ENCODE measurements around the gene MAP1B. TPM values are rescaled to one million over a fixed set of nuclear protein-coding genes. Genes with fewer than 3 reads are reported as not detected.

The MAP1B gene
- total and polyA plus RNA-seq, 9 of the 15 experiments (the other 6 are each of a cell fraction or from before 2014, with no cell fraction given) = 5.2 to 66.1 (median 17.3) TPM

- TF ChIP-seq ARHGAP35 (IDR thresholded peaks at IDR 0.05; ENCODE audit: partially characterized antibody) = no peak
- TF ChIP-seq PKNOX1 (IDR thresholded peaks at IDR 0.05) = 0 out of 2 replicates have a peak, but pooled peaks have one; percentile 11
- TF ChIP-seq NCOA1 (IDR thresholded peaks at IDR 0.05; ENCODE audit: low read depth) = no peak
- TF ChIP-seq FOXJ2 (tag; IDR thresholded peaks at IDR 0.05) = no peak
- TF ChIP-seq ZNF740 (CRISPR knock-in tag; IDR thresholded peaks at IDR 0.05) = no peak
- no peak for TF ChIP-seq ZNF740 (tag; IDR thresholded peaks at IDR 0.05)
- TF ChIP-seq, protein P1, sequence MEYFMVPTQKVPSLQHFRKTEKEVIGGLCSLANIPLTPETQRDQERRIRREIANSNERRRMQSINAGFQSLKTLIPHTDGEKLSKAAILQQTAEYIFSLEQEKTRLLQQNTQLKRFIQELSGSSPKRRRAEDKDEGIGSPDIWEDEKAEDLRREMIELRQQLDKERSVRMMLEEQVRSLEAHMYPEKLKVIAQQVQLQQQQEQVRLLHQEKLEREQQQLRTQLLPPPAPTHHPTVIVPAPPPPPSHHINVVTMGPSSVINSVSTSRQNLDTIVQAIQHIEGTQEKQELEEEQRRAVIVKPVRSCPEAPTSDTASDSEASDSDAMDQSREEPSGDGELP (CRISPR knock-in tag; IDR thresholded peaks at IDR 0.05; ENCODE audit: borderline replicate concordance) = no peak
- TF ChIP-seq CBX8 (IDR thresholded peaks at IDR 0.05; ENCODE audit: borderline replicate concordance, extremely low read depth, low read depth, low read length, poor library complexity, severe bottlenecking) = no peak
- TF ChIP-seq THRAP3 (IDR thresholded peaks at IDR 0.05; ENCODE audit: borderline replicate concordance) = no peak
- no peak for TF ChIP-seq ZNF707 (CRISPR knock-in tag; conservative IDR thresholded peaks at IDR 0.05)
- no peak for TF ChIP-seq HCFC1 (IDR thresholded peaks at IDR 0.05; ENCODE audit: low read depth, low read length)
- TF ChIP-seq, protein P2, sequence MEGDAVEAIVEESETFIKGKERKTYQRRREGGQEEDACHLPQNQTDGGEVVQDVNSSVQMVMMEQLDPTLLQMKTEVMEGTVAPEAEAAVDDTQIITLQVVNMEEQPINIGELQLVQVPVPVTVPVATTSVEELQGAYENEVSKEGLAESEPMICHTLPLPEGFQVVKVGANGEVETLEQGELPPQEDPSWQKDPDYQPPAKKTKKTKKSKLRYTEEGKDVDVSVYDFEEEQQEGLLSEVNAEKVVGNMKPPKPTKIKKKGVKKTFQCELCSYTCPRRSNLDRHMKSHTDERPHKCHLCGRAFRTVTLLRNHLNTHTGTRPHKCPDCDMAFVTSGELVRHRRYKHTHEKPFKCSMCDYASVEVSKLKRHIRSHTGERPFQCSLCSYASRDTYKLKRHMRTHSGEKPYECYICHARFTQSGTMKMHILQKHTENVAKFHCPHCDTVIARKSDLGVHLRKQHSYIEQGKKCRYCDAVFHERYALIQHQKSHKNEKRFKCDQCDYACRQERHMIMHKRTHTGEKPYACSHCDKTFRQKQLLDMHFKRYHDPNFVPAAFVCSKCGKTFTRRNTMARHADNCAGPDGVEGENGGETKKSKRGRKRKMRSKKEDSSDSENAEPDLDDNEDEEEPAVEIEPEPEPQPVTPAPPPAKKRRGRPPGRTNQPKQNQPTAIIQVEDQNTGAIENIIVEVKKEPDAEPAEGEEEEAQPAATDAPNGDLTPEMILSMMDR (IDR thresholded peaks at IDR 0.05 in 2 of 3, conservative IDR thresholded peaks at IDR 0.05 in 1 of 3; ENCODE audit: insufficient read depth in 2 of 3, low read depth in 1 of 3, low read length in 3 of 3) = peak; percentile 43 to 64 (median 61); a peak in 5 of 6 replicates
- TF ChIP-seq HMGN3 (IDR thresholded peaks at IDR 0.05; ENCODE audit: borderline replicate concordance, extremely low read depth, insufficient read length, low read depth, low read length) = no peak
- no peak for TF ChIP-seq DMBX1 (CRISPR knock-in tag; IDR thresholded peaks at IDR 0.05; ENCODE audit: borderline replicate concordance)
- TF ChIP-seq SMAD2 (IDR thresholded peaks at IDR 0.05; ENCODE audit: low read depth, low read length) = no peak
- no peak for TF ChIP-seq TBL1XR1 (IDR thresholded peaks at IDR 0.05; ENCODE audit: low read length in 2 of 2)
- TF ChIP-seq RNF219 (CRISPR knock-in tag; IDR thresholded peaks at IDR 0.05) = no peak
- no peak for TF ChIP-seq ZNF133 (CRISPR knock-in tag; IDR thresholded peaks at IDR 0.05)
- no peak for TF ChIP-seq XRCC5 (IDR thresholded peaks at IDR 0.05; ENCODE audit: low read depth, low read length)
- TF ChIP-seq NFRKB (IDR thresholded peaks at IDR 0.05; ENCODE audit: low read depth) = no peak
These were observed 138.8 kb downstream of the MAP1B start (continued) for GRCh38 chr5:72245951-72246532.

All from K562 (cell line).